Skeletal muscle tissue (tissue), 4 donors: ENCODE results near the gene FBXL20. TPM values are rescaled to one million over a fixed set of nuclear protein-coding genes. Genes with fewer than 3 reads are reported as not detected.
A peak's percentile ranks its signal among the peaks of the same experiment; 100 is the strongest.

Experiments used
- H3K27ac ChIP-seq: one replicate; pipeline ENCODE4 v1.7.0; 2013; ENCODE audit warnings: mild to moderate bottlenecking, low read depth, low read length, inconsistent platforms
- H3K27me3 ChIP-seq, 3 donors: one replicate each; pipeline ENCODE4 v1.7.0; 2013; ENCODE audit warnings: low read length in 3 of 3; ENCODE audit not compliant: control insufficient read depth in 3 of 3, insufficient read depth in 3 of 3
- H3K36me3 ChIP-seq, 3 donors: one replicate each; pipeline ENCODE4 v1.7.0; 2013; ENCODE audit warnings: low read length in 3 of 3; ENCODE audit not compliant: control insufficient read depth in 3 of 3, insufficient read depth in 3 of 3
- H3K4me1 ChIP-seq, 3 donors: one replicate each; pipeline ENCODE4 v1.7.0; 2013; ENCODE audit warnings: low read length in 3 of 3, mild to moderate bottlenecking in 3 of 3; ENCODE audit not compliant: control insufficient read depth in 3 of 3, insufficient read depth in 3 of 3
- H3K4me3 ChIP-seq, 3 donors: one replicate each; pipeline ENCODE4 v1.7.0; 2013; ENCODE audit warnings: low read length in 3 of 3
- H3K9ac ChIP-seq, 3 donors: one replicate each; pipeline ENCODE4 v1.7.0; 2013; ENCODE audit warnings: low read length in 3 of 3, mild to moderate bottlenecking in 3 of 3, moderate library complexity in 2 of 3, low read depth in 1 of 3
- H3K9me3 ChIP-seq, 3 donors: one replicate each; pipeline ENCODE4 v1.7.0; 2013; ENCODE audit warnings: low read length in 3 of 3; ENCODE audit not compliant: control insufficient read depth in 3 of 3
- total RNA-seq: library from RNA; depleted of rRNA; stranded (reverse); fragments of >200 nt; gene quantifications from one replicate; pipeline ENCODE4 v1.2.3, GENCODE V29; 2014
- donor health status: Osteomylitis.

The FBXL20 gene
- total RNA-seq, 1 donor from 2014 or later: 6.3 TPM

DNA sequence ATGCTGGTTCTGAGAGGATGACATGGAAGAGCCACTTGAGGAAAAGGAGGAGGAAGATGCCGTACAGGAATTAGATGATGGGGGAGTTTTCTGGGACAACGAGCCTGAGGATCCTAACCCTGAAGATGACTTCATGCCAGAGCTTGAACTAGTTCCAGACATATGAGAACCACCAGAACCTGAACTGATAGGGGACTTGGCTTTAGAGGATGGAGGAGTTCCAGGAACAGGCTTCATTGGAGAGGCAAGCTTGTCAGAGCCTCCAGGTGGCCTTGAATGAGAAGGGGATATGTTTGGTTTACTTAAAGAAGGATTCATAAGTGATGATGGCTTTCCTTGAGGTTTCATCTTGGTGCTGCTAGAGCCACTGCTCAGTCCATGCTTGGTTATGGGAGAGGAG, 6.9 kb upstream of the FBXL20 start:
- Histone ChIP-seq H3K36me3 (peaks cover 34 to 57% (median 48%) of the 10 kb centered on the region in 3 donors), H3K4me3 (no peak overlapping the region), H3K9me3 (no peaks in the 10 kb centered on the region), H3K27ac (no peak overlapping the region), H3K9ac (no peak overlapping the region), H3K27me3 (no peaks in the 10 kb centered on the region), H3K4me1 (no peaks in the 10 kb centered on the region)

DNA sequence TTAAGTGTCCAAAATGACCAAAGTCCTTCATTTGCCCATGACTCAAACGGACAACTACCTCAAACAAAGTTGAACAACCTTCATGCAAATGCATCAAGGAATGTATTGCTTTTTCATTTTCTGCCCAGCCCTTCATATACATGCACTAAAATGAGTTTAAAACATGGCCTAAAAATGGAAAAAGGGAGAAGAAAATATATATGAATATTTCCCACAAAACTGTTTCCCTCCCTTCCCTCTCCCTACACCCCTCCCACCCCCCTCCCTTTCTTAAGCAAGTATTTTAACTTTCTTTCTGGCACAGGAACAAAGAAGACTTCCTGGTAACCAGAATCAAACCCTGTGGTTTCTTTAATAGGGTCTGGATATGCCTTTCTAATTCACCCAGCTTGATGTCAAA, 5.5 kb upstream of the FBXL20 start:
- Histone ChIP-seq H3K27me3 (no peaks in the 10 kb centered on the region), H3K27ac (no peak overlapping the region), H3K9ac (no peak overlapping the region), H3K4me1 (peaks cover 0 to 4% (median 4%) of the 10 kb centered on the region in 3 donors), H3K9me3 (no peaks in the 10 kb centered on the region), H3K36me3 (peaks cover 32 to 51% (median 42%) of the 10 kb centered on the region in 3 donors), H3K4me3 (no peak overlapping the region)

DNA sequence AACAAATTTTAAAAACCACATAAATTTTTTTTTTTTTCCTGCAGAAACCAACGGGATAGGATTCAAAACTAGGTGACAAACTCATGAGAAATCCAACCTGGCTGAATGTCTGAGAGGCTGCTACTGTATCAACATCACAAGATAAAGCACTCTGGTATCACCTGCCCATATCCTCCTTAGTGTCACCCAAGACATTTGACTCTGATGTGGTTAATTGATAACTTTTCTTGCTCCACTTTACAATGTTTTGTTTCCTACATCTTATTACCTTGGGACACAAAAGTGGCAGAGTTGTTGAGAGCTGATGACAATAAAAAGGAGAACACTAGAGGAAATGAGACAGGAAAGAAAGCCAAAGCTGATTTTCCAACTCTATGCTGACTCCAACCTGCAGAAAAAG, 4.0 kb upstream of the FBXL20 start:
- H3K36me3 ChIP-seq: peaks cover 26 to 43% (median 35%) of the 10 kb centered on the region in 3 donors
- H3K9ac ChIP-seq: no peak overlapping the region
- H3K4me3 ChIP-seq: no peak overlapping the region
- no peaks in the 10 kb centered on the region for H3K27me3 ChIP-seq
- no peak overlapping the region for H3K27ac ChIP-seq
- H3K9me3 ChIP-seq: no peaks in the 10 kb centered on the region
- H3K4me1 ChIP-seq: peaks cover 4 to 9% (median 7%) of the 10 kb centered on the region in 3 donors

DNA sequence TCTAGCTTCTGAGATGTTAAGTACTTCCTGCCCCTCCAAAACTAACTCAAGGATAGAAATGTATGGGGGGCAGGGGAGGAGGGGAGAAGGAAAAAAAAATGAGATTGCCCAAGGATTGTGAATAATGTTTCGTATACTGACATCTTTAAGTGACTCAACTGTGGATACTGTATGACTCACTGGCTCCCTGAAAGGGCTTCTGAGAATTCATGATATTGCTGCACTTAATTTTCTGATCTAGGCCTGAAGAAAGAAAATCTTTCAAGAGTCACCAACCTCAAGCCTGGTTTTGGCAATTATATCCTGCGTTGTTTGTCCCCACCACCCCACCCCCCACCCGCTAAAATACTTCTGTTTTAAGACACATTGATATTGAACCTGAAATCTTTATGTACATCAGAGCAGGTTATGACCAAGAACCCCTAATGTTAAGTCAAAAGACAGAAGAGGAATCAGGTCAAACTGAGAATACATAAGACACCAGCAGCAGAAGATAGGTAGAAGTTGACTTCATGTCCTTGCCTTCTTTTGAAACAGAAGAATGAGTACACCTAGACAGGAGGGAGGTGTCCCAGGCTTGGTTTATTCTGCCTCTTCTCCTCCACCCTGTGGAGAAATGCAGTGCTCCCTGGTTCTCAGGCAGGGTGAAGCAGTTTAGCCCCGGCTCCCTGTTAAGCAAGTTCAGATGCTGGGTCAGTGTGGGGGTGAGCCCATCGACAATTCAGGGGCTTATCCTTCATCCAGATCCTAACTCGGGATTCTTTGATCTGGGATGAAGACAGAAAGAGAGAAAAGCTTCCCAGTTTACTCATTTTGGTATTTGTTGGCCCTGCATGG, 3.3 kb upstream of the FBXL20 start:
- H3K27me3 ChIP-seq: no peaks in the 10 kb centered on the region
- H3K4me3 ChIP-seq: no peak overlapping the region
- H3K27ac ChIP-seq: no peak overlapping the region
- no peaks in the 10 kb centered on the region for H3K9me3 ChIP-seq
- no peak overlapping the region for H3K9ac ChIP-seq
- peaks cover 19 to 36% (median 28%) of the 10 kb centered on the region in 3 donors for H3K36me3 ChIP-seq
- H3K4me1 ChIP-seq: peaks cover 7 to 13% (median 9%) of the 10 kb centered on the region in 3 donors

DNA sequence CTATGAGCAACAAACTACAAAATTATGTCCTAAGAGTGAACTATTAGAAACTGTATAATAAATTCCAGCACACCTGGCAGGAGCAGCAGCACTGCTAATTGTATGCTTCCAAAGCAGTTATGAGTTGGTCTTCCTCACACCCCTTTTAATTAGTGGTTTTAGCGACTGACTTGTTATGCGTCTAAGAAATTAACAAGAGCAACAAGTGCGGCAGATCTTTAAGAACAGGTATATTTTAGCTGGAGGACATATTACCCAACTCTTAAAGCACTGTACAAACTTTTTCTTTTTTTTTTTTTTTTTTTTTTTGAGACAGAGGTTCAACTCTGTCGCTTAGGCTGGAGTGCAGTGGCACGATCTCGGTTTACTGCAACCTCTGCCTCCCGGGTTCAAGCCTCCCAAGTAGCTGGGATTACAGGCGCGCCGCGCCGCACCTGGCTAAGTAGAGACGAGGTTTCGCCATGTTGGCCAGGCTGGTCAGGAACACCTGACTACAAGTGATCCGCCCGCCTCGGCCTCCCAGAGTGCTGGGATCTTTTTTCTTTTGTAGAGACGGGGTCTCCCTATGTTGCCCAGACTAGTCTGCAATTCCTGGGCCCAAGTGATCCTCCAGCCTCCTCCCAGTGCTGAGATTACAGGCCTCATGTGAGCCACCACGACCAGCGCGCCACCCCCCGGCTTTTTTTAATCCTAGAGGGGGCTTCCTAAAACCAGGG, 1.6 kb upstream of the FBXL20 start:
- H3K27me3 ChIP-seq: no peaks in the 10 kb centered on the region
- H3K27ac ChIP-seq: no peak overlapping the region
- H3K4me1 ChIP-seq: peaks cover 9 to 20% (median 11%) of the 10 kb centered on the region in 3 donors
- H3K4me3 ChIP-seq: no peak overlapping the region
- H3K9ac ChIP-seq: no peak overlapping the region
- H3K36me3 ChIP-seq: peaks cover 7 to 19% (median 12%) of the 10 kb centered on the region in 3 donors
- H3K9me3 ChIP-seq: no peaks in the 10 kb centered on the region

DNA sequence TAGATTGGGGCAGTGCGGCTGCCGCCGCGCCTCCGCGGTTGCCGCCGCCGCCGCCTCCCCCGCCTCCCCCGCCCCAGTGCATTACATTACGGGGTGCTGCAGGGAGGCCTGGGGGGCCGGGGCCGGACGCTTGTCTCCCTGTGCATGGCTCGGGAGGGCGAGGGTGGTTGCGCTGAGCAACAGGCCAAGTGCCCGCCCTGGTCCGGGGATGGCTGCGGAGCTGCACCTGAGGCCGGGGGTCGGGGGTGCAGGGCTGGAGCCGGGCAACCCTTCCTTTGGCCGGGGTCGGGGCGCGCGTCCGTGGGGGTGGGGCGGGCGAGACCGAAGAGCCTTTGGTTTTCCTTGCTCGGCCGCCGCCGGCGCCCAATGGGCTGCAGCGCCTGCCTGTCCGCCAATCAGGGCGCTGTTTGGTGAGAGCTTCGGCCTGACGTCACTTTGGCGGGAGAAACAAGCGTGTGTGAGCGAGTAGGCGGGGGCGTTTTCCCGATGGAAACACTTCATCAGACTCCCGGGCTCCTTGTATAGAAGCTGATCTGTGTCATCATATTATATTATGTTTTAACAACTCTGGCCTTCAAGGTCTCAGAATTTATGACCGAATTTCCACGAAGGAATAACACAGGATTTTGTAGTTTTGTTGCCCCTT, 941 bp upstream of the FBXL20 start:
- Histone ChIP-seq H3K27ac (peak overlapping the region; percentile 90), H3K36me3 (peaks cover 4 to 12% (median 7%) of the 10 kb centered on the region in 3 donors), H3K9ac (peak overlapping the region in 2 of 3 donors; percentile 69 to 92), H3K4me3 (peak overlapping the region; percentile 81 to 92 (median 87)), H3K9me3 (no peaks in the 10 kb centered on the region), H3K4me1 (peaks cover 9 to 20% (median 11%) of the 10 kb centered on the region in 3 donors), H3K27me3 (no peaks in the 10 kb centered on the region)

DNA sequence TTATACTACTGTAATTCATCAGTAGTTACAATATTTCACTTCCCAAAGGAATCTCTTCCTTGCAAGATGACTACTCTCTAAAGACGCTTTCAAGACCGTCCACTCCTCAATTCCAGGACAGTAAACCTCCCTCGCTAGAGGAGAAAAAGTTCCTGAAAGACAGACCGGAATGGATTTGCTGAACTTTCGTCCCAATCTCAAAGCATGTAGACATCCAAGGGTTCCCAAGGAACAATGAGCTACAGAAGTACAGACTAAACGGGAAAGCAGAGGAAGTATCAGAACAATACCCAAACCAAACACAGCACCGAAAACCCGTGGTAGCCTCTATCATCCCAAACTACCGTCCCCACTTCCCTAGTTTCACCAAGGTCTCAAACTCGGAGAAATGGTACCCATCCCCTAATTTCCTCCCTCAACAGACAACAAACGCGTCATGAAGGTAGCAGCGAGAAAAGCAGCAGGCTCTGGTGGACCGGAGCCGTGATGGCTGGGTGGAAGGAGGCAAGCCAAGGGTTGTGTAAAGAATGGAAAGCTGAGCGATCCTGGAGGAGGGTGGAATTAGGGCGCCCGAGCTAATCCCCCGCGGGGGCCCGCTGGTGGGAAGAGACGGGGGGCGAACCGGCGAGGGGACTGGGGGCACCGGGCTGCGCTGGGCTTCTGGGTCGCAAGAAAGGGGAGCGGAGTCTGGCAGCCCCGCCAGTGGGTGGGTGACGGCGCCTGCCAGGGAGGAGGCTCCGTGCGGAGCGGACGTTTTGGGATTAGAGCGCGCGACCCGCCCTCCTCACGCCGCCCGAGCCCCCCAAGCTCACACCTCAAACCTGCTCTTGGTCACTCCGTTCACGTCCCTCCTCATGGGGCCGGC, 647 bp downstream of the FBXL20 start:
- H3K4me1 ChIP-seq: peaks cover 9 to 20% (median 11%) of the 10 kb centered on the region in 3 donors
- H3K9me3 ChIP-seq: no peaks in the 10 kb centered on the region
- H3K9ac ChIP-seq: peak overlapping the region; percentile 92 to 95 (median 94)
- peak overlapping the region; percentile 87 to 94 (median 92) for H3K4me3 ChIP-seq
- no peaks in the 10 kb centered on the region for H3K27me3 ChIP-seq
- H3K27ac ChIP-seq: peak overlapping the region; percentile 90
- peaks cover 0 to 5% (median 4%) of the 10 kb centered on the region in 3 donors for H3K36me3 ChIP-seq

DNA sequence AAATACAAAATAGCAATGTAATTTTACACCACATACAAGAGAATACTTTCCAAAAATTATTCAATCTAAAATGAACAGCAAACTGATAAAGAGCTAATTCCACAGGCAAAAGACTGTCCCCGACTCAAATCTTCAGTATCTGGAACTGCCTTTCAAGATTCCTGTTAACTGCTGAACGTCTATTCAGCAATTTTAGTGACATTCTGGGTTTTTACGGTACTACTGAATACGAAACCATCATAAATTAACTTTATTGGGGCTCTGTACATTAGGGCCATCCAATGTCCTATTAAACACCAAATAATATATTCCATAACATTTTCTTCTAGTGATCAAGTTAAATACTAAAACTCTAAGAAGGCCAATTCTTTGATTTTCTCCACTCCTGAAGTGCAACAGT, 1.6 kb downstream of the FBXL20 start:
- H3K9ac ChIP-seq: peak overlapping the region in 1 of 3 donors; percentile 20
- no peak overlapping the region for H3K27ac ChIP-seq
- H3K27me3 ChIP-seq: no peaks in the 10 kb centered on the region
- peaks cover 0 to under 1% (median 0%) of the 10 kb centered on the region in 3 donors for H3K36me3 ChIP-seq
- H3K9me3 ChIP-seq: no peaks in the 10 kb centered on the region
- H3K4me3 ChIP-seq: peak overlapping the region in 2 of 3 donors; percentile 87 to 94
- peaks cover 9 to 20% (median 11%) of the 10 kb centered on the region in 3 donors for H3K4me1 ChIP-seq

DNA sequence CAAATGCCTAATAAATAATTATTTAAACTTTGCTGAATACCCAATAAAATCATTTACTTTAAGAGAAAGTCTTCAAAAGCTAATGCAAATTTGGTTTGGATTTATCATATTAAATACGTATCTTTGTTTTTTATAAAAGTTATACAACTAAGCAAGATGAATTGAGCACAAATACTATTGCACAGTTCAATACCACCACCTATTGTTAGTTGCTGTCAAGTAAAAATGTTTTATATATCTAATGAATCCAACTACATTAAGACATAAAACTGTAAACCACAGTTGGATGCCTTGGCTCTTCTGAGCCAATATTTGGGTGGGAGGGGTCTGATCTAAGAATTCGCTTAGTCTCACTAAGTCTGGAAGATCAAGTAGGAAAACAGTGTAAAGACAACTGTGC, 7.7 kb downstream of the FBXL20 start:
- no peaks in the 10 kb centered on the region for H3K36me3 ChIP-seq
- no peak overlapping the region for H3K4me3 ChIP-seq
- H3K27ac ChIP-seq: no peak overlapping the region
- H3K9me3 ChIP-seq: no peaks in the 10 kb centered on the region
- peak overlapping the region in 1 of 3 donors; percentile 33 for H3K9ac ChIP-seq
- H3K27me3 ChIP-seq: no peaks in the 10 kb centered on the region
- peaks cover 0 to 4% (median 0%) of the 10 kb centered on the region in 3 donors for H3K4me1 ChIP-seq
